HepG2 (cell line): ENCODE data around the gene LRGUK. TPM values are rescaled to one million over a fixed set of nuclear protein-coding genes. Genes with fewer than 3 reads are reported as not detected.

Source experiments
- ATAC-seq: fragments of 200-7000 bp; cut with Tn5 transposase; 3 replicates; pipeline ENCODE4 v1.9.1; 2020; ENCODE audit warnings: mild to moderate bottlenecking, moderate library complexity
- Bru-seq: library from RNA; stranded (reverse); fragments of 400-500 nt; gene quantifications from one replicate; lab custom pipeline; 2021; lab: Mats Ljungman, UMichigan
- BruChase-seq, 2 experiments: library from RNA; stranded (reverse); fragments of 400-500 nt; gene quantifications; one replicate each; lab custom pipeline; 2021; lab: Mats Ljungman, UMichigan
- BruUV-seq: library from RNA; stranded (reverse); fragments of 400-500 nt; replicated peaks from 2 replicates; lab custom pipeline; 2021; lab: Mats Ljungman, UMichigan
- CTCF ChIA-PET: fragments of 300-600 bp; formaldehyde crosslinking; extraction: SDS; loops from one replicate; lab custom pipeline; 2021; ENCODE audit warnings: low total read pairs, inconsistent platforms, low intra/inter-chr PET ratio; lab: Yijun Ruan, JAX
- POLR2A ChIA-PET: fragments of 350-600 bp; sonication (Branson Sonifier 250); formaldehyde crosslinking; loops from one replicate; lab custom pipeline; 2020; ENCODE audit warnings: antibody characterized with exemption, inconsistent platforms; lab: Yijun Ruan, JAX
- DNase-seq: peaks from one replicate; pipeline ENCODE4 v3.0.0-alpha.2; 2015; ENCODE audit warnings: low spot score
- FAIRE-seq: peaks from 3 replicates; lab custom pipeline; 2011; peaks lifted over from hg19 to GRCh38; lab: Jason Lieb, UNC
- H2AFZ ChIP-seq: one replicate; pipeline ENCODE4 v1.6.1; 2011; ENCODE audit warnings: low read length, inconsistent platforms
- H3K27ac ChIP-seq: fragments of 300-600 bp; 3 replicates; pipeline ENCODE4 v1.8.0; 2011; ENCODE audit warnings: mixed run types, mild to moderate bottlenecking, mixed read lengths, low read length, inconsistent platforms; ENCODE audit not compliant: insufficient read depth; ENCODE audit errors: extremely low read length
- H3K27me3 ChIP-seq, 2 experiments: fragments of 200-600 bp in 1 of 2; 2 replicates in 1 of 2; 3 replicates in 1 of 2; pipeline versions ENCODE4 v1.6.0 to v1.8.0; 2011; ENCODE audit warnings: low read length in 2 of 2, mild to moderate bottlenecking in 2 of 2, moderate library complexity in 2 of 2, inconsistent platforms in 1 of 2; ENCODE audit not compliant: insufficient read depth in 2 of 2, control insufficient read depth in 1 of 2
- H3K36me3 ChIP-seq, 2 experiments: fragments of 200-600 bp in 1 of 2; replicated peaks in 1 of 2; 2 replicates in 1 of 2; 3 replicates in 1 of 2; pipeline versions ENCODE4 v1.5.1 to v1.8.0; 2011; ENCODE audit warnings: low read length in 2 of 2, inconsistent platforms in 1 of 2; ENCODE audit not compliant: insufficient read depth in 2 of 2, control insufficient read depth in 1 of 2
- H3K4me1 ChIP-seq: 2 replicates; pipeline ENCODE4 v1.5.1; 2012; ENCODE audit warnings: low read length, inconsistent platforms; ENCODE audit not compliant: insufficient read depth
- H3K4me2 ChIP-seq: 2 replicates; pipeline ENCODE4 v1.6.0; 2011; ENCODE audit warnings: low read depth, low read length, inconsistent platforms
- H3K4me3 ChIP-seq, 3 experiments: fragments of 200-600 bp in 1 of 3; sonication (generic), shearing (Covaris generic) in 1 of 3; replicated peaks in 1 of 3; 2 replicates each; pipeline ENCODE4 v1.5.1; 2011 to 2016; ENCODE audit warnings: low read length in 3 of 3, inconsistent platforms in 2 of 3, low read depth in 2 of 3, mild to moderate bottlenecking in 2 of 3, control low read depth in 1 of 3, mixed read lengths in 1 of 3; ENCODE audit not compliant: insufficient read depth in 1 of 3
- H3K79me2 ChIP-seq: one replicate; pipeline ENCODE4 v1.6.1; 2011; ENCODE audit warnings: low read length, inconsistent platforms; ENCODE audit not compliant: insufficient read depth
- H3K9ac ChIP-seq: 2 replicates; pipeline ENCODE4 v1.6.0; 2011; ENCODE audit warnings: mild to moderate bottlenecking, low read depth, low read length, inconsistent platforms; ENCODE audit not compliant: insufficient read depth
- H3K9me3 ChIP-seq: 2 replicates; pipeline ENCODE4 v1.5.1; 2012; ENCODE audit warnings: mild to moderate bottlenecking, low read length
- H4K20me1 ChIP-seq: 2 replicates; pipeline ENCODE4 v1.6.0; 2011; ENCODE audit warnings: inconsistent platforms, mild to moderate bottlenecking, low read length, moderate library complexity; ENCODE audit not compliant: insufficient read depth
- CREM ChIP-seq, 2 experiments: sonication (generic) in 1 of 2; formaldehyde crosslinking in 1 of 2; IDR thresholded peaks; 2 replicates each; pipeline versions ENCODE4 v1.4.0 to v1.6.1; 2016 to 2020; ENCODE audit warnings: antibody characterized with exemption in 1 of 2, mild to moderate bottlenecking in 1 of 2, missing genetic modification reagents in 1 of 2
- GABPA ChIP-seq, 2 experiments: IDR thresholded peaks; 2 replicates each; pipeline ENCODE4 v1.6.1; 2011 to 2016; ENCODE audit warnings: low read depth in 2 of 2, low read length in 1 of 2, missing biosample characterization in 1 of 2, missing genetic modification characterization in 1 of 2
- MXI1 ChIP-seq: IDR thresholded peaks from 3 replicates; pipeline ENCODE4 v1.6.1; 2012; ENCODE audit warnings: low read depth, low read length, inconsistent platforms, borderline replicate concordance
- NAIF1 ChIP-seq: sonication (generic); formaldehyde crosslinking; IDR thresholded peaks from 2 replicates; pipeline ENCODE4 v1.5.0; 2020; ENCODE audit warnings: mild to moderate bottlenecking, missing genetic modification reagents, borderline replicate concordance
- PHB2 ChIP-seq: fragments of 450-650 bp; IDR thresholded peaks from 2 replicates; pipeline ENCODE4 v1.6.1; 2018; ENCODE audit not compliant: partially characterized antibody
- RFX3 ChIP-seq: IDR thresholded peaks from 2 replicates; pipeline ENCODE4 v1.6.1; 2016; ENCODE audit warnings: missing biosample characterization, missing genetic modification reagents
- RXRB ChIP-seq: IDR thresholded peaks from 2 replicates; pipeline ENCODE4 v1.6.1; 2016; ENCODE audit warnings: borderline replicate concordance, missing genetic modification reagents, missing compliant biosample characterization
- SUZ12 ChIP-seq: fragments of 150-350 bp; IDR thresholded peaks from 2 replicates; pipeline ENCODE4 v1.6.1; 2014; ENCODE audit warnings: low read depth, low read length
- YY1 ChIP-seq: IDR thresholded peaks from 2 replicates; pipeline ENCODE4 v1.6.1; 2011; ENCODE audit warnings: low read length, low read depth, moderate library complexity, mild to moderate bottlenecking; ENCODE audit not compliant: insufficient read depth, insufficient replicate concordance
- ZBTB2 ChIP-seq: sonication (generic); formaldehyde crosslinking; IDR thresholded peaks from 2 replicates; pipeline ENCODE4 v1.8.0; 2022; ENCODE audit warnings: low read depth, missing genetic modification reagents
- ZNF143 ChIP-seq: sonication (generic); formaldehyde crosslinking; IDR thresholded peaks from 2 replicates; pipeline ENCODE4 v1.4.0; 2020; ENCODE audit warnings: missing genetic modification reagents
- ZNF501 ChIP-seq: sonication (generic); formaldehyde crosslinking; IDR thresholded peaks from 2 replicates; pipeline ENCODE4 v1.5.1; 2020; ENCODE audit warnings: mild to moderate bottlenecking, moderate library complexity, missing genetic modification reagents
- WGBS: methylation state at CpG from one replicate; pipeline ENCODE4 v1.1.6; 2017; ENCODE audit warnings: low lambda C conversion rate; 5-methylcytosine and 5-hydroxymethylcytosine counted together
- in situ Hi-C: cut with HindIII; loops from 2 replicates; pipeline ENCODE4 v1.10.0; 2017; ENCODE audit warnings: low pct_unique_long_range_greater_than_20kb; ENCODE audit not compliant: extremely low pct_ligation_motif_present
- intact Hi-C: fragments of 100-400 bp; cut with micrococcal nuclease; formaldehyde crosslinking; loops from one replicate; pipeline ENCODE4 v1.10.0; 2022; ENCODE audit not compliant: unreplicated experiment
- long read RNA-seq, 2 experiments: library from RNA in 1 of 2; library from polyadenylated mRNA in 1 of 2; stranded (forward) in 1 of 2; unstranded in 1 of 2; transcript quantifications; one replicate each; pipeline ENCODE4 v2.0.0, GENCODE V29; 2019 to 2022
- polyA minus RNA-seq, 3 experiments: library from RNA; depleted of rRNA, polyadenylated mRNA; stranded (reverse); fragments of >200 nt; gene quantifications; 2 replicates each; pipeline ENCODE4 v1.2.3, GENCODE V29; 2011; ENCODE audit warnings: low replicate concordance in 1 of 3
- polyA plus RNA-seq, 8 experiments: library from polyadenylated mRNA; depleted of rRNA in 3 of 8; stranded (reverse) in 7 of 8; unstranded in 1 of 8; fragments of >200 nt; fragmentation: Illumina TruSeq in 4 of 8; extraction: Trizol in 4 of 8; gene quantifications; 2 replicates each; pipeline versions ENCODE4 v1.2.1 to v1.2.3, GENCODE V29; 2011 to 2016; ENCODE audit warnings: low read depth in 4 of 8, missing spikeins in 1 of 8, mixed read lengths in 1 of 8; ENCODE audit not compliant: insufficient read depth in 1 of 8
- total RNA-seq, 5 experiments: library from RNA; depleted of rRNA; stranded (reverse); fragments of >200 nt; fragmentation: Illumina TruSeq; extraction: Trizol; gene quantifications; 2 replicates each; pipeline ENCODE4 v1.2.3, GENCODE V29; 2016; ENCODE audit warnings: low read depth in 1 of 5

Gene LRGUK, protein sequence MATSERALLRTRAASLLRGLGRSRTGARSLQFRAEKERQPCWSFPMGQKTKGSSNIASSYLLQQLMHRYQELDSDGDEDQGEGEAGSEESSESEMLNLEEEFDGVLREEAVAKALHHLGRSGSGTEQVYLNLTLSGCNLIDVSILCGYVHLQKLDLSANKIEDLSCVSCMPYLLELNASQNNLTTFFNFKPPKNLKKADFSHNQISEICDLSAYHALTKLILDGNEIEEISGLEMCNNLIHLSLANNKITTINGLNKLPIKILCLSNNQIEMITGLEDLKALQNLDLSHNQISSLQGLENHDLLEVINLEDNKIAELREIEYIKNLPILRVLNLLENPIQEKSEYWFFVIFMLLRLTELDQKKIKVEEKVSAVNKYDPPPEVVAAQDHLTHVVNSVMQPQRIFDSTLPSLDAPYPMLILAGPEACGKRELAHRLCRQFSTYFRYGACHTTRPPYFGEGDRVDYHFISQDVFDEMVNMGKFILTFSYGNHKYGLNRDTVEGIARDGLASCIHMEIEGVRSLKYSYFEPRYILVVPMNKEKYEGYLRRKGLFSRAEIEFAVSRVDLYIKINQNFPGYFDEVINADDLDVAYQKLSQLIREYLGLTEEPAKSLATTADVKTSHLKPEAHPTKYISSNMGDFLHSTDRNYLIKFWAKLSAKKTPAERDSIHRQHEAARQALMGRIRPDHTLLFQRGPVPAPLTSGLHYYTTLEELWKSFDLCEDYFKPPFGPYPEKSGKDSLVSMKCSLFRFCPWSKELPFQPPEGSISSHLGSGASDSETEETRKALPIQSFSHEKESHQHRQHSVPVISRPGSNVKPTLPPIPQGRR
- total RNA-seq (2016; rRNA removed; fragmentation: Illumina TruSeq; extraction: Trizol): 0.18 TPM in 1 of 2 replicates, not detected in the other
- total RNA-seq (2016; cell fraction: cytosol; rRNA removed; fragmentation: Illumina TruSeq; extraction: Trizol; ENCODE audit: low read depth): 0.30 and 0.44 TPM in 2 replicates
- 0.04 and 0.15 TPM in 2 replicates for total RNA-seq (2016; cell fraction: insoluble cytoplasmic fraction; rRNA removed; fragmentation: Illumina TruSeq; extraction: Trizol)
- 0.07 and 0.15 TPM in 2 replicates for total RNA-seq (2016; cell fraction: membrane; rRNA removed; fragmentation: Illumina TruSeq; extraction: Trizol)
- total RNA-seq (2016; cell fraction: nucleus; rRNA removed; fragmentation: Illumina TruSeq; extraction: Trizol): 0.22 and 1.1 TPM in 2 replicates
- polyA plus RNA-seq (2011; rRNA removed): 0.13 and 0.20 TPM in 2 replicates
- polyA plus RNA-seq (2011; cell fraction: cytosol; rRNA removed): 0.01 and 0.05 TPM in 2 replicates
- 0.40 and 0.42 TPM in 2 replicates for polyA plus RNA-seq (2011; cell fraction: nucleus; rRNA removed)
- polyA plus RNA-seq (2012): 0.11 TPM in 1 of 2 replicates, not detected in the other
- polyA plus RNA-seq (2016; cell fraction: cytosol; fragmentation: Illumina TruSeq; extraction: Trizol; ENCODE audit: low read depth): not detected in 2 replicates
- not detected in 2 replicates for polyA plus RNA-seq (2016; cell fraction: insoluble cytoplasmic fraction; fragmentation: Illumina TruSeq; extraction: Trizol; ENCODE audit: low read depth)
- polyA plus RNA-seq (2016; cell fraction: membrane; fragmentation: Illumina TruSeq; extraction: Trizol; ENCODE audit: low read depth): not detected in 2 replicates
- polyA plus RNA-seq (2016; cell fraction: nucleus; fragmentation: Illumina TruSeq; extraction: Trizol; ENCODE audit: insufficient read depth, low read depth): 0.38 and 0.39 TPM in 2 replicates
- polyA minus RNA-seq (2011; rRNA and poly(A)+ RNA removed; ENCODE audit: low replicate concordance): 0.04 and 1.3 TPM in 2 replicates
- not detected in 2 replicates for polyA minus RNA-seq (2011; cell fraction: cytosol; rRNA and poly(A)+ RNA removed)
- 0.62 and 1.4 TPM in 2 replicates for polyA minus RNA-seq (2011; cell fraction: nucleus; rRNA and poly(A)+ RNA removed)
- Bru-seq, nascent RNA: percentile 28 among the genes with signal in this experiment
- BruChase-seq, experiment 1, labeled RNA remaining after a 6-hour chase: percentile 36 among the genes with signal in this experiment
- percentile 37 among the genes with signal in this experiment for BruChase-seq, experiment 2, labeled RNA remaining after a 2-hour chase
- long read RNA-seq, experiment 1: 0 reads
- long read RNA-seq, experiment 2: 0 reads

GRCh38 chr7:134126966-134127848 lies at the start of gene LRGUK:
Gene LRGUK (plus strand): TSS chr7:134127340. CDS start chr7:134127368, 28 bp downstream.
- Histone ChIP-seq H3K4me2 (peak within 1 kb of the TSS; percentile 93), H3K36me3 (no peaks in the 10 kb centered on the region), H3K27me3 (0 out of 5 replicates have a peak, but pooled peaks cover 0 to 3% of the 10 kb centered on the region in 2 experiments), H4K20me1 (no peaks in the 10 kb centered on the region; the same call in 1 of the 2 replicates), H3K4me1 (peaks cover 12% of the 10 kb centered on the region; the same call in 1 of the 2 replicates), H3K9me3 (no peaks in the 10 kb centered on the region), H3K27ac (no peak within 1 kb of the TSS), H2AFZ (no peak within 1 kb of the TSS), H3K4me3 (peak within 1 kb of the TSS; percentile 72 to 94 (median 79)), H3K79me2 (no peaks in the 10 kb centered on the region), H3K9ac (peak within 1 kb of the TSS; percentile 50; the same call in 1 of the 2 replicates)
- DNase-seq (peak; percentile 64), FAIRE-seq (peak; percentile 18), ATAC-seq (peak; percentile 100)
- ChIA-PET CTCF (no interaction called here), POLR2A (interaction anchor here (1.2 kb wide), 1 partner anchor 14 kb away, joined by 3 read pairs; no protein-coding TSS in a partner anchor)
- WGBS: 6% methylated on average over 27 of the region's 43 CpGs
- in situ Hi-C loops (no loop called here), intact Hi-C loops (loop anchor here (10.0 kb wide), 1 partner anchor 92 kb away; no protein-coding TSS in a partner anchor)
- no TSS peak for BruUV-seq
- peak; percentile 96 for TF ChIP-seq YY1
- TF ChIP-seq ZNF501: peak; percentile 37; the same call in 1 of the 2 replicates
- TF ChIP-seq CREM (IDR thresholded peaks at IDR 0.05): peak; percentile 53; the same call in 1 of the 2 replicates
- no peak for TF ChIP-seq CREM (CRISPR knock-in tag; IDR thresholded peaks at IDR 0.05)
- peak; percentile 97 for TF ChIP-seq NAIF1 (CRISPR knock-in tag)
- TF ChIP-seq RFX3 (CRISPR knock-in tag): peak; percentile 97
- no peak for TF ChIP-seq PHB2
- TF ChIP-seq RXRB: 0 out of 2 replicates have a peak, but pooled peaks have one; percentile 18
- TF ChIP-seq ZNF143 (CRISPR knock-in tag): peak; percentile 94
- no peak for TF ChIP-seq GABPA (IDR thresholded peaks at IDR 0.05; ENCODE audit: low read depth, low read length)
- TF ChIP-seq GABPA (CRISPR knock-in tag; IDR thresholded peaks at IDR 0.05; ENCODE audit: low read depth): peak; percentile 62
- TF ChIP-seq MXI1: peak; percentile 44; the same call in 1 of the 3 replicates
- TF ChIP-seq SUZ12: peak; percentile 54
- TF ChIP-seq ZBTB2 (CRISPR knock-in tag): no peak
